ENCODE data around the gene PDX1.

PDX1 gene
- long read RNA-seq: 0 reads

- Histone ChIP-seq H3K27me3 (ENCODE audit: insufficient read depth, poor library complexity, severe bottlenecking) (peaks cover 96% of the 10 kb centered on the region), H3K27ac (replicated peaks) (no peak within 1 kb of the TSS), H3K4me3 (replicated peaks; ENCODE audit: insufficient read depth, low read length) (peak within 1 kb of the TSS; percentile 43; the same call in 1 of the 2 replicates)
- DNase-seq (ENCODE audit: low read depth in 1 of 2, low spot score in 1 of 2): no peak
- TF ChIP-seq POLR2AphosphoS5 (IDR thresholded peaks at IDR 0.05; ENCODE audit: low read depth) (no peak), SPI1 (IDR thresholded peaks at IDR 0.05; ENCODE audit: borderline replicate concordance, low read depth) (no peak), CTCF (IDR thresholded peaks at IDR 0.05; ENCODE audit: insufficient read depth, low read length) (no peak), GABPA (IDR thresholded peaks at IDR 0.05; ENCODE audit: low read depth) (no peak), REST (IDR thresholded peaks at IDR 0.05; ENCODE audit: insufficient replicate concordance, low read depth) (no peak)
Measured at GRCh38 chr13:27919934-27920676, at the start of gene PDX1. Gene PDX1 (plus strand): TSS chr13:27920000. CDS start chr13:27920139, 139 bp downstream.

- peaks cover 20% of the 10 kb centered on the region for H3K27me3 ChIP-seq (ENCODE audit: insufficient read depth, poor library complexity, severe bottlenecking)
- DNase-seq (ENCODE audit: low read depth in 1 of 2, low spot score in 1 of 2): no peak
- no peak overlapping the region for H3K4me3 ChIP-seq (replicated peaks; ENCODE audit: insufficient read depth, low read length)
- H3K27ac ChIP-seq (replicated peaks): no peak overlapping the region
- TF ChIP-seq SPI1 (IDR thresholded peaks at IDR 0.05; ENCODE audit: borderline replicate concordance, low read depth) (no peak), CTCF (IDR thresholded peaks at IDR 0.05; ENCODE audit: insufficient read depth, low read length) (no peak), GABPA (IDR thresholded peaks at IDR 0.05; ENCODE audit: low read depth) (no peak), REST (IDR thresholded peaks at IDR 0.05; ENCODE audit: insufficient replicate concordance, low read depth) (no peak), POLR2AphosphoS5 (IDR thresholded peaks at IDR 0.05; ENCODE audit: low read depth) (no peak)
Measured at GRCh38 chr13:27878274-27878673, 41.5 kb upstream of the PDX1 start.

GRCh38 chr13:27889471-27889870 lies 30.3 kb upstream of the PDX1 start:
- TF ChIP-seq CTCF (IDR thresholded peaks at IDR 0.05; ENCODE audit: insufficient read depth, low read length): no peak
- TF ChIP-seq SPI1 (IDR thresholded peaks at IDR 0.05; ENCODE audit: borderline replicate concordance, low read depth): no peak
- no peak for TF ChIP-seq REST (IDR thresholded peaks at IDR 0.05; ENCODE audit: insufficient replicate concordance, low read depth)
- TF ChIP-seq GABPA (IDR thresholded peaks at IDR 0.05; ENCODE audit: low read depth): no peak
- no peak for TF ChIP-seq POLR2AphosphoS5 (IDR thresholded peaks at IDR 0.05; ENCODE audit: low read depth)
- H3K27me3 ChIP-seq (ENCODE audit: insufficient read depth, poor library complexity, severe bottlenecking): peaks cover 17% of the 10 kb centered on the region
- H3K4me3 ChIP-seq (replicated peaks; ENCODE audit: insufficient read depth, low read length): no peak overlapping the region
- H3K27ac ChIP-seq (replicated peaks): no peak overlapping the region
- no peak for DNase-seq (ENCODE audit: low read depth in 1 of 2, low spot score in 1 of 2)

Data from HL-60 (cell line).